ENCODE results near the gene PPA2. TPM values are rescaled to one million over a fixed set of nuclear protein-coding genes. Genes with fewer than 3 reads are reported as not detected.

PPA2 gene
- total RNA-seq, 1 experiment from 2014 or later = 86.6 TPM

DNA sequence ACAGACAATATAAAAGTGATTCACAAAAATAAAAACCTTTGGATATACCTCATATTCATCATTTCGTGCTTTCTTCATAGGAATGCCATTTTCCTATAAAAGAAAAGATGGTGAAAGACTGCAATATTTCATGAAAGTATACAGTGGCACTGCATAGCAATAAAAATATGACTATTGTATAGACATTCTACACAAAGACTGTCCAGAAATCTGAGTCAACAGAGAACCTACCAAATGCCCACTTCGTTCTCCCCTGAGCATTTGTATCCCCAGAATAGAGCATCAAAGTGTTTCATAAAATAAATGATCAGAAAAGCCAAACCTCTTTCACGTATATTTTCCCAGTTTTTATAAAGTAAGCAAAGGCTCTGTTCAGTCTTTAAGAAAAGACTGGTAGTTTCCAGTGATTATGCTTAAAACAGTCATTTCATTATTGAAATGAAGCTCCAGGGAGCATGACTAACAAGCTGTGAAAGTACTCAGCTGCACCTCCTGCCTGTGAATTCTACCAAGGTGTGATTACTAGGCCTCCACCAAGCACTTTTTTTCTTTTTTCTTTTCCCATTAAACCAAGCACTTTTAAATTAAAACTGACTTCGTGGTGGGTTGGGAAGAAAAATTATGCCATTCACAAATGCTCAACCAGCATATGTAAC, 20.2 kb downstream of the PPA2 start:
- H3K4me1 Mint-ChIP-seq (ENCODE audit: low read depth, unreplicated experiment) = no peaks in the 10 kb centered on the region
- DNase-seq = no peak
- peaks cover 9% of the 10 kb centered on the region for H3K36me3 Mint-ChIP-seq (ENCODE audit: insufficient read depth, unreplicated experiment)
- CTCF ChIA-PET = interaction anchor here (0.7 kb wide), 1 partner anchor 60 kb away, joined by 3 read pairs; no protein-coding TSS in a partner anchor
- BruUV-seq (replicated peaks) = no TSS peak
- no peak overlapping the region for H3K27ac Mint-ChIP-seq (ENCODE audit: unreplicated experiment)
- TF ChIP-seq CTCF (IDR thresholded peaks at IDR 0.05; ENCODE audit: unreplicated experiment) = no peak
- no peaks in the 10 kb centered on the region for H3K27me3 Mint-ChIP-seq (ENCODE audit: unreplicated experiment)
- H3K9me3 Mint-ChIP-seq (ENCODE audit: low read depth, unreplicated experiment) = no peaks in the 10 kb centered on the region
- no peak overlapping the region for H3K4me3 Mint-ChIP-seq (ENCODE audit: low read depth, unreplicated experiment)
- intact Hi-C loops (cut with micrococcal nuclease; ENCODE audit: unreplicated experiment) = no loop called here

GRCh38 chr4:105451346-105451745, 22.5 kb downstream of the PPA2 start:
- DNase-seq = no peak
- H3K27me3 Mint-ChIP-seq (ENCODE audit: unreplicated experiment) = no peaks in the 10 kb centered on the region
- H3K27ac Mint-ChIP-seq (ENCODE audit: unreplicated experiment) = no peak overlapping the region
- TF ChIP-seq CTCF (IDR thresholded peaks at IDR 0.05; ENCODE audit: unreplicated experiment) = no peak
- H3K9me3 Mint-ChIP-seq (ENCODE audit: low read depth, unreplicated experiment) = no peaks in the 10 kb centered on the region
- peaks cover 6% of the 10 kb centered on the region for H3K36me3 Mint-ChIP-seq (ENCODE audit: insufficient read depth, unreplicated experiment)
- no peak overlapping the region for H3K4me3 Mint-ChIP-seq (ENCODE audit: low read depth, unreplicated experiment)
- CTCF ChIA-PET = no interaction called here
- BruUV-seq (replicated peaks) = no TSS peak
- intact Hi-C loops (cut with micrococcal nuclease; ENCODE audit: unreplicated experiment) = no loop called here
- H3K4me1 Mint-ChIP-seq (ENCODE audit: low read depth, unreplicated experiment) = no peaks in the 10 kb centered on the region

DNA sequence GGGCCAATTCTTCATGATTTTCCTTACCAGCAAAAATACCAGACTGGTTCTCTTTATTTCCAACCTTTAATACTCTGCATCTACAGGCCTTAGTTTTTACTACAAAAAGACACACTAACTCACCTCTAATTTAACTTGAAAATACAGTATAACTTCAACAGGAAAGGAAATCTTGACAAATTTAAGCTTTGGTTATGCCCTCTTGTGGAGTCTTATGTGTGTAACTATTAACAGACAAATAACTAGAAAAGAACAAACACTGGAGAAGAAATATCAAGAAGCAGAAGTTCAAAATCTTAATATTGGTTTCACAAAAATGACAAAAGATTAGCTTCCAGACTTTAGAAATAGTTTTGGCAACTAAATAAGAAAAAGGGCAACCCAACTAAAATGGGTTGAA, 33.0 kb downstream of the PPA2 start:
- CTCF ChIA-PET = no interaction called here

DNA sequence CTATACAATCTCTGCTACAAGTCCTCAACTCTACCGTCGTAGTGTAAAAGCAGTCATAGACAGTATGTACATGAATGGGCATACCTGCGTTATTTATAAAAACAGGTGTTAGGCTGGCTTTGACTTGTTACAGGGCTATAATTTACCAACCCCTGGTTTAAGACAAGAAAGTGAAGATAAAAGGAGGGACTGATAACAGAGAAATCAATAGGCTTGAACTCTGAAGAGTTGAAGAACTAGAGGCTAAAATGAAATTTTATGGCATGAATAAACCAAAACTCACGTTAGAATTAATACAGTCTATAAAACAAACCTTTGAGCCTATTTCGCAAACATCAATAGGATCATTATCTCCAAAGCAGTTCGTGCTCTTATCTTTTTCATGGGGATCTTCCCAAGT, 36.2 kb downstream of the PPA2 start:
- Mint-ChIP-seq H3K4me1 (ENCODE audit: low read depth, unreplicated experiment) (no peaks in the 10 kb centered on the region), H3K27ac (ENCODE audit: unreplicated experiment) (no peak overlapping the region), H3K36me3 (ENCODE audit: insufficient read depth, unreplicated experiment) (peaks cover 16% of the 10 kb centered on the region), H3K4me3 (ENCODE audit: low read depth, unreplicated experiment) (no peak overlapping the region), H3K9me3 (ENCODE audit: low read depth, unreplicated experiment) (peaks cover 13% of the 10 kb centered on the region), H3K27me3 (ENCODE audit: unreplicated experiment) (no peaks in the 10 kb centered on the region)
- no peak for DNase-seq
- CTCF ChIA-PET = no interaction called here
- intact Hi-C loops (cut with micrococcal nuclease; ENCODE audit: unreplicated experiment) = no loop called here
- no TSS peak for BruUV-seq (replicated peaks)
- TF ChIP-seq CTCF (IDR thresholded peaks at IDR 0.05; ENCODE audit: unreplicated experiment) = no peak

More for the DNA sequence above, 33.0 kb downstream of the PPA2 start:
- no TSS peak for BruUV-seq (replicated peaks)
- intact Hi-C loops (cut with micrococcal nuclease; ENCODE audit: unreplicated experiment) = no loop called here
- Mint-ChIP-seq H3K36me3 (ENCODE audit: insufficient read depth, unreplicated experiment) (peaks cover 8% of the 10 kb centered on the region), H3K27ac (ENCODE audit: unreplicated experiment) (no peak overlapping the region), H3K9me3 (ENCODE audit: low read depth, unreplicated experiment) (peaks cover 7% of the 10 kb centered on the region), H3K4me3 (ENCODE audit: low read depth, unreplicated experiment) (no peak overlapping the region), H3K4me1 (ENCODE audit: low read depth, unreplicated experiment) (no peaks in the 10 kb centered on the region), H3K27me3 (ENCODE audit: unreplicated experiment) (no peaks in the 10 kb centered on the region)
- no peak for TF ChIP-seq CTCF (IDR thresholded peaks at IDR 0.05; ENCODE audit: unreplicated experiment)
- DNase-seq = no peak

Data from Calu3 (cell line).